Effector memory CD4-positive, alpha-beta T cell (primary cell): ENCODE results near the gene TENM4.

ENCODE experiments used
- DNase-seq, 3 donors: peaks; one replicate each; pipeline ENCODE4 v3.0.0-alpha.2; 2020
- H3K27ac ChIP-seq: 2 replicates; pipeline ENCODE4 v1.7.0; 2013; ENCODE audit warnings: mild to moderate bottlenecking, low read length, moderate library complexity; ENCODE audit not compliant: insufficient read depth, poor library complexity, severe bottlenecking
- H3K27me3 ChIP-seq: replicated peaks from 2 replicates; pipeline ENCODE4 v1.7.0; 2013; ENCODE audit warnings: mild to moderate bottlenecking, low read length; ENCODE audit not compliant: insufficient read depth, control insufficient read depth, poor library complexity, severe bottlenecking
- H3K36me3 ChIP-seq: 2 replicates; pipeline ENCODE4 v1.7.0; 2013; ENCODE audit warnings: mild to moderate bottlenecking, low read length, moderate library complexity; ENCODE audit not compliant: control insufficient read depth, insufficient read depth
- H3K4me1 ChIP-seq: 2 replicates; pipeline ENCODE4 v1.7.0; 2013; ENCODE audit warnings: low read length, mild to moderate bottlenecking; ENCODE audit not compliant: control insufficient read depth, insufficient read depth, poor library complexity, severe bottlenecking
- H3K4me3 ChIP-seq: 2 replicates; pipeline ENCODE4 v1.7.0; 2013; ENCODE audit warnings: low read length, low read depth, mild to moderate bottlenecking; ENCODE audit not compliant: insufficient read depth, poor library complexity, severe bottlenecking
- H3K9me3 ChIP-seq: 2 replicates; pipeline ENCODE4 v1.7.0; 2013; ENCODE audit warnings: mild to moderate bottlenecking, low read length, moderate library complexity; ENCODE audit not compliant: control insufficient read depth
- total RNA-seq, 3 donors: gene quantifications; one replicate each; lab custom pipeline; 2026; lab: John Stamatoyannopoulos, UW

The TENM4 gene
- 0 to 0.09 (median 0) reads per million in 3 donors for total RNA-seq

- Histone ChIP-seq H3K27ac (no peak within 1 kb of the TSS), H3K4me3 (no peak within 1 kb of the TSS), H3K36me3 (no peaks in the 10 kb centered on the region), H3K4me1 (no peaks in the 10 kb centered on the region), H3K9me3 (no peaks in the 10 kb centered on the region), H3K27me3 (peaks cover 16% of the 10 kb centered on the region)
- no peak for DNase-seq
Observed at GRCh38 chr11:79440571-79441460, at the start of gene TENM4. Gene TENM4, minus strand, starts transcription at chr11:79441030. Its CDS starts 371,086 bp downstream, at chr11:79069944.

GRCh38 chr11:79488286-79488685 is 47.5 kb upstream of the TENM4 start:
- Histone ChIP-seq H3K36me3 (no peaks in the 10 kb centered on the region), H3K4me3 (no peak overlapping the region), H3K9me3 (no peaks in the 10 kb centered on the region), H3K27me3 (no peaks in the 10 kb centered on the region), H3K4me1 (no peaks in the 10 kb centered on the region), H3K27ac (no peak overlapping the region)
- DNase-seq = no peak

GRCh38 chr11:79487412-79487811 is 46.6 kb upstream of the TENM4 start:
- Histone ChIP-seq H3K27me3 (no peaks in the 10 kb centered on the region), H3K36me3 (no peaks in the 10 kb centered on the region), H3K9me3 (no peaks in the 10 kb centered on the region), H3K4me1 (no peaks in the 10 kb centered on the region), H3K27ac (no peak overlapping the region), H3K4me3 (no peak overlapping the region)
- DNase-seq = no peak

GRCh38 chr11:79486242-79486984 is 45.6 kb upstream of the TENM4 start:
- Histone ChIP-seq H3K36me3 (no peaks in the 10 kb centered on the region), H3K9me3 (no peaks in the 10 kb centered on the region), H3K4me3 (no peak overlapping the region), H3K27me3 (no peaks in the 10 kb centered on the region), H3K27ac (no peak overlapping the region), H3K4me1 (no peaks in the 10 kb centered on the region)
- no peak for DNase-seq

GRCh38 chr11:79485694-79486093 is 44.9 kb upstream of the TENM4 start:
- Histone ChIP-seq H3K4me3 (no peak overlapping the region), H3K27ac (no peak overlapping the region), H3K36me3 (no peaks in the 10 kb centered on the region), H3K9me3 (no peaks in the 10 kb centered on the region), H3K27me3 (no peaks in the 10 kb centered on the region), H3K4me1 (no peaks in the 10 kb centered on the region)
- DNase-seq = no peak

- Histone ChIP-seq H3K4me3 (no peak overlapping the region), H3K27me3 (no peaks in the 10 kb centered on the region), H3K9me3 (no peaks in the 10 kb centered on the region), H3K27ac (no peak overlapping the region), H3K36me3 (no peaks in the 10 kb centered on the region), H3K4me1 (no peaks in the 10 kb centered on the region)
- DNase-seq = no peak
Observed at GRCh38 chr11:79484872-79485271, 44.0 kb upstream of the TENM4 start.

GRCh38 chr11:79482800-79483199 is 42.0 kb upstream of the TENM4 start:
- Histone ChIP-seq H3K36me3 (no peaks in the 10 kb centered on the region), H3K9me3 (no peaks in the 10 kb centered on the region), H3K27ac (no peak overlapping the region), H3K27me3 (no peaks in the 10 kb centered on the region), H3K4me1 (no peaks in the 10 kb centered on the region), H3K4me3 (no peak overlapping the region)
- no peak for DNase-seq

GRCh38 chr11:79481795-79482194 is 41.0 kb upstream of the TENM4 start:
- no peaks in the 10 kb centered on the region for H3K4me1 ChIP-seq
- H3K27me3 ChIP-seq = no peaks in the 10 kb centered on the region
- no peaks in the 10 kb centered on the region for H3K36me3 ChIP-seq
- no peak overlapping the region for H3K4me3 ChIP-seq
- no peaks in the 10 kb centered on the region for H3K9me3 ChIP-seq
- H3K27ac ChIP-seq = no peak overlapping the region
- no peak for DNase-seq

- Histone ChIP-seq H3K9me3 (no peaks in the 10 kb centered on the region), H3K4me3 (no peak overlapping the region), H3K36me3 (no peaks in the 10 kb centered on the region), H3K27me3 (no peaks in the 10 kb centered on the region), H3K4me1 (no peaks in the 10 kb centered on the region), H3K27ac (no peak overlapping the region)
- DNase-seq = no peak
Observed at GRCh38 chr11:79480864-79481263, 40.0 kb upstream of the TENM4 start.
